ENCODE measurements around the gene HOXA5. TPM values are rescaled to one million over a fixed set of nuclear protein-coding genes. Genes with fewer than 3 reads are reported as not detected.

Gene HOXA5
- total RNA-seq, 6 experiments from 2014 or later, result 0.18 to 1.5 (median 0.65) TPM

GRCh38 chr7:27143950-27144780 is 684 bp upstream of the HOXA5 start:
- WGBS (ENCODE audit: insufficient coverage, low coverage, low lambda C conversion rate, missing lambda C conversion rate), result 36% methylated on average over 32 of the region's 40 CpGs
- TF ChIP-seq POLR2A (IDR thresholded peaks at IDR 0.05) (no peak), CTCF (IDR thresholded peaks at IDR 0.05) (peak in 1 of 4 donors; percentile 49)
- DNase-seq (no peak), ATAC-seq (no peak)
- H3K9me3 ChIP-seq, result no peaks in the 10 kb centered on the region
- H3K27ac ChIP-seq, result no peak overlapping the region
- peaks cover 12 to 81% of the 10 kb centered on the region in 2 donors for H3K27me3 ChIP-seq
- no peaks in the 10 kb centered on the region for H3K36me3 ChIP-seq
- intact Hi-C loops (cut with DNase I), result no loop called here
- no peak overlapping the region for H3K4me3 ChIP-seq
- H3K4me1 ChIP-seq, result no peaks in the 10 kb centered on the region

- ATAC-seq (no peak), DNase-seq (no peak)
- intact Hi-C loops (cut with DNase I), result no loop called here
- Histone ChIP-seq H3K27me3 (peaks cover 5 to 76% of the 10 kb centered on the region in 2 donors), H3K9me3 (no peaks in the 10 kb centered on the region), H3K27ac (peak overlapping the region; percentile 35 to 69 (median 67)), H3K36me3 (no peaks in the 10 kb centered on the region), H3K4me3 (peak overlapping the region; percentile 28 to 46 (median 41)), H3K4me1 (no peaks in the 10 kb centered on the region)
- WGBS (ENCODE audit: insufficient coverage, low coverage, low lambda C conversion rate, missing lambda C conversion rate), result 15% methylated on average over 28 of the region's 29 CpGs
- TF ChIP-seq POLR2A (IDR thresholded peaks at IDR 0.05) (no peak), CTCF (IDR thresholded peaks at IDR 0.05) (no peak)
These were observed 880 bp downstream of the HOXA5 start for GRCh38 chr7:27142580-27143022.

GRCh38 chr7:27141923-27142579 is 1.4 kb downstream of the HOXA5 start:
- intact Hi-C loops (cut with DNase I), result no loop called here
- TF ChIP-seq CTCF (IDR thresholded peaks at IDR 0.05) (no peak), POLR2A (IDR thresholded peaks at IDR 0.05) (no peak)
- Histone ChIP-seq H3K9me3 (no peaks in the 10 kb centered on the region), H3K27ac (peak overlapping the region; percentile 35 to 69 (median 67)), H3K4me3 (peak overlapping the region; percentile 28 to 46 (median 41)), H3K27me3 (peaks cover 5 to 70% of the 10 kb centered on the region in 2 donors), H3K4me1 (no peaks in the 10 kb centered on the region), H3K36me3 (no peaks in the 10 kb centered on the region)
- ATAC-seq (peak; percentile 25 to 37 (median 32)), DNase-seq (no peak)
- 14% methylated on average over 27 of the region's 30 CpGs for WGBS (ENCODE audit: insufficient coverage, low coverage, low lambda C conversion rate, missing lambda C conversion rate)

- peaks cover 5 to 70% of the 10 kb centered on the region in 2 donors for H3K27me3 ChIP-seq
These were observed 2.2 kb downstream of the HOXA5 start for GRCh38 chr7:27141137-27141922.

More at GRCh38 chr7:27141137-27141922, 2.2 kb downstream of the HOXA5 start:
- WGBS (ENCODE audit: insufficient coverage, low coverage, low lambda C conversion rate, missing lambda C conversion rate), result 33% methylated on average over 18 of the region's 18 CpGs
- H3K9me3 ChIP-seq, result no peaks in the 10 kb centered on the region
- intact Hi-C loops (cut with DNase I), result no loop called here
- no peaks in the 10 kb centered on the region for H3K4me1 ChIP-seq
- no peaks in the 10 kb centered on the region for H3K36me3 ChIP-seq
- DNase-seq (no peak), ATAC-seq (no peak)
- H3K4me3 ChIP-seq, result peak overlapping the region in 1 of 3 donors; percentile 41
- TF ChIP-seq POLR2A (IDR thresholded peaks at IDR 0.05), result no peak
- no peak for TF ChIP-seq CTCF (IDR thresholded peaks at IDR 0.05)
- no peak overlapping the region for H3K27ac ChIP-seq
